NB4 (cell line): ENCODE data around the gene GALM.

Experiments used
- MAX ChIP-seq: IDR thresholded peaks from 2 replicates; pipeline ENCODE4 v1.6.1; 2011; ENCODE audit warnings: low read depth, low read length
- TF ChIP-seq, protein P1 (sequence below): IDR thresholded peaks from one replicate; pipeline ENCODE4 v1.5.1; 2012; ENCODE audit warnings: low read depth, low read length

- no peak for TF ChIP-seq MAX
- TF ChIP-seq, protein P1, sequence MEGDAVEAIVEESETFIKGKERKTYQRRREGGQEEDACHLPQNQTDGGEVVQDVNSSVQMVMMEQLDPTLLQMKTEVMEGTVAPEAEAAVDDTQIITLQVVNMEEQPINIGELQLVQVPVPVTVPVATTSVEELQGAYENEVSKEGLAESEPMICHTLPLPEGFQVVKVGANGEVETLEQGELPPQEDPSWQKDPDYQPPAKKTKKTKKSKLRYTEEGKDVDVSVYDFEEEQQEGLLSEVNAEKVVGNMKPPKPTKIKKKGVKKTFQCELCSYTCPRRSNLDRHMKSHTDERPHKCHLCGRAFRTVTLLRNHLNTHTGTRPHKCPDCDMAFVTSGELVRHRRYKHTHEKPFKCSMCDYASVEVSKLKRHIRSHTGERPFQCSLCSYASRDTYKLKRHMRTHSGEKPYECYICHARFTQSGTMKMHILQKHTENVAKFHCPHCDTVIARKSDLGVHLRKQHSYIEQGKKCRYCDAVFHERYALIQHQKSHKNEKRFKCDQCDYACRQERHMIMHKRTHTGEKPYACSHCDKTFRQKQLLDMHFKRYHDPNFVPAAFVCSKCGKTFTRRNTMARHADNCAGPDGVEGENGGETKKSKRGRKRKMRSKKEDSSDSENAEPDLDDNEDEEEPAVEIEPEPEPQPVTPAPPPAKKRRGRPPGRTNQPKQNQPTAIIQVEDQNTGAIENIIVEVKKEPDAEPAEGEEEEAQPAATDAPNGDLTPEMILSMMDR = no peak
Observed at GRCh38 chr2:38751596-38752410, 85.9 kb downstream of the GALM start.
